ENCODE measurements around the gene CERS5.

DNA sequence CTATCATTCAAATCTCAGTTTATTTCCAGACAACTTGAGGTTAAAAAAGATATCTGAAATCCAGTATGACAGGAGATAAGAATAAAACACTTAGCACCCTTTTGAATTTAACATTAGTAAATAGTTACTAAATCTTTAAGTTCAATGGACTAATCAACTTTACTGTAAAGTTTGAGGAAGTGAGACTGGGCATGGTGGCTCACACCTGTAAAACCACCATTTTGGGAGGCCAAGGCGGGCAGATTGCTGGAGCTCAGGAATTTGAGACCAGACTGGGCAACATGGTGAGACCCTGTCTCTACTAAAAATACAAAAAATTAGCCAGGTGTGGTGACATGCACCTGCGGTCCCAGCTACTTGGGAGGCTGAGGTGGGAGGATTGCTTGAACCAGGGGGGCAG, 40.3 kb upstream of the CERS5 start:
- TF ChIP-seq, protein P1, sequence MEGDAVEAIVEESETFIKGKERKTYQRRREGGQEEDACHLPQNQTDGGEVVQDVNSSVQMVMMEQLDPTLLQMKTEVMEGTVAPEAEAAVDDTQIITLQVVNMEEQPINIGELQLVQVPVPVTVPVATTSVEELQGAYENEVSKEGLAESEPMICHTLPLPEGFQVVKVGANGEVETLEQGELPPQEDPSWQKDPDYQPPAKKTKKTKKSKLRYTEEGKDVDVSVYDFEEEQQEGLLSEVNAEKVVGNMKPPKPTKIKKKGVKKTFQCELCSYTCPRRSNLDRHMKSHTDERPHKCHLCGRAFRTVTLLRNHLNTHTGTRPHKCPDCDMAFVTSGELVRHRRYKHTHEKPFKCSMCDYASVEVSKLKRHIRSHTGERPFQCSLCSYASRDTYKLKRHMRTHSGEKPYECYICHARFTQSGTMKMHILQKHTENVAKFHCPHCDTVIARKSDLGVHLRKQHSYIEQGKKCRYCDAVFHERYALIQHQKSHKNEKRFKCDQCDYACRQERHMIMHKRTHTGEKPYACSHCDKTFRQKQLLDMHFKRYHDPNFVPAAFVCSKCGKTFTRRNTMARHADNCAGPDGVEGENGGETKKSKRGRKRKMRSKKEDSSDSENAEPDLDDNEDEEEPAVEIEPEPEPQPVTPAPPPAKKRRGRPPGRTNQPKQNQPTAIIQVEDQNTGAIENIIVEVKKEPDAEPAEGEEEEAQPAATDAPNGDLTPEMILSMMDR (IDR thresholded peaks at IDR 0.05; ENCODE audit: low read length), result no peak
- TF ChIP-seq EZH2 (IDR thresholded peaks at IDR 0.05; ENCODE audit: borderline replicate concordance, low read length), result no peak

Data from OCI-LY1 (cell line).